ENCODE measurements around the gene LRMDA.

Gene LRMDA

DNA sequence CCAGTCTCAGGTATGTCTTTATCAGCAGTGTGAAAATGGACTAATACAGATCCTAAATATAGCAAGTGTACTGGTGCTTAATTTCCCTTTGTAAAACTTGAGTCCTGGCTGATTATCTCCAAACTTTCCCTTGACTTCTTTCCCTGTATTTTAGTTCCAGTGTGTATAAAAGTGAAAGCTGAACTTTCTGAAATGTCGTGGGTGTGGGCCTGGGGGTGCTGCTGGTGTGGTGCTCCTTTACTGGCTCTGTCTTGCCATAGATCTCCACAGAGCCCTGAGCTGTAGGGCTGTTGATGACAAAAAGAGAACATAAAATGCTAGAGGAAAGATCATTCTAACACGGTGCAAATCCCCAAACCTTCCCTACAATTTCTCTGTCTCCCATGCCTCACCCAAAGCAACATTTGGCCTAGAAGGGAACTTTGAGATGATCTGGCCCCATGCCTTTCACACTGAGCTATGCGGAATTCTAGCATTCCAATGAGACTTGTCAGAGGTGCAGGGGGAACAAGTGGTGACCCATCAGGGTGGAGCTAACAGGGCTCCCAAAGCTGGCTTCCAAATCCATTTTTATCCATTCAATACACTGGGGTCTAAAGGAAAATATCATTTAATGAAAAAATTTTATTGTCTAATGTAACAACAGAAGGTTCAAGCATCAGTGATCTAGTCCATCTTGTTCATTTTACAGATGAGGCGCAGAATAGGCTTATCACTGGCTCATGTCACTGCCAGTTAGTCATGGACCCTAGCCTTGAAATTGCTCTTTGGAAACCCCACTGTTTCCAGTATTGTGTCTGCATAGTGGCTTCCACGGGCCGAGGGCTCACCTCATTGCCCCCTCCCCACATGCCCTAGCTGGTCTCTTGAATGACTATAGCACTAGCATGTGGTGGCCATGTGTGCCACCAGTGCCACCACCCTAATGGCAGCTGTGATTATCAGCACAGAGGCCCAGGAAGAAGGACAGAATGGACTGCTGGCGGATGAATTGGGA, 1000.9 kb downstream of the LRMDA start:
- TF ChIP-seq, protein P1, sequence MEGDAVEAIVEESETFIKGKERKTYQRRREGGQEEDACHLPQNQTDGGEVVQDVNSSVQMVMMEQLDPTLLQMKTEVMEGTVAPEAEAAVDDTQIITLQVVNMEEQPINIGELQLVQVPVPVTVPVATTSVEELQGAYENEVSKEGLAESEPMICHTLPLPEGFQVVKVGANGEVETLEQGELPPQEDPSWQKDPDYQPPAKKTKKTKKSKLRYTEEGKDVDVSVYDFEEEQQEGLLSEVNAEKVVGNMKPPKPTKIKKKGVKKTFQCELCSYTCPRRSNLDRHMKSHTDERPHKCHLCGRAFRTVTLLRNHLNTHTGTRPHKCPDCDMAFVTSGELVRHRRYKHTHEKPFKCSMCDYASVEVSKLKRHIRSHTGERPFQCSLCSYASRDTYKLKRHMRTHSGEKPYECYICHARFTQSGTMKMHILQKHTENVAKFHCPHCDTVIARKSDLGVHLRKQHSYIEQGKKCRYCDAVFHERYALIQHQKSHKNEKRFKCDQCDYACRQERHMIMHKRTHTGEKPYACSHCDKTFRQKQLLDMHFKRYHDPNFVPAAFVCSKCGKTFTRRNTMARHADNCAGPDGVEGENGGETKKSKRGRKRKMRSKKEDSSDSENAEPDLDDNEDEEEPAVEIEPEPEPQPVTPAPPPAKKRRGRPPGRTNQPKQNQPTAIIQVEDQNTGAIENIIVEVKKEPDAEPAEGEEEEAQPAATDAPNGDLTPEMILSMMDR (IDR thresholded peaks at IDR 0.05; ENCODE audit: low read depth, low read length) = no peak
- DNase-seq (ENCODE audit: extremely low read depth, low read depth) = peak; percentile 45

DNA sequence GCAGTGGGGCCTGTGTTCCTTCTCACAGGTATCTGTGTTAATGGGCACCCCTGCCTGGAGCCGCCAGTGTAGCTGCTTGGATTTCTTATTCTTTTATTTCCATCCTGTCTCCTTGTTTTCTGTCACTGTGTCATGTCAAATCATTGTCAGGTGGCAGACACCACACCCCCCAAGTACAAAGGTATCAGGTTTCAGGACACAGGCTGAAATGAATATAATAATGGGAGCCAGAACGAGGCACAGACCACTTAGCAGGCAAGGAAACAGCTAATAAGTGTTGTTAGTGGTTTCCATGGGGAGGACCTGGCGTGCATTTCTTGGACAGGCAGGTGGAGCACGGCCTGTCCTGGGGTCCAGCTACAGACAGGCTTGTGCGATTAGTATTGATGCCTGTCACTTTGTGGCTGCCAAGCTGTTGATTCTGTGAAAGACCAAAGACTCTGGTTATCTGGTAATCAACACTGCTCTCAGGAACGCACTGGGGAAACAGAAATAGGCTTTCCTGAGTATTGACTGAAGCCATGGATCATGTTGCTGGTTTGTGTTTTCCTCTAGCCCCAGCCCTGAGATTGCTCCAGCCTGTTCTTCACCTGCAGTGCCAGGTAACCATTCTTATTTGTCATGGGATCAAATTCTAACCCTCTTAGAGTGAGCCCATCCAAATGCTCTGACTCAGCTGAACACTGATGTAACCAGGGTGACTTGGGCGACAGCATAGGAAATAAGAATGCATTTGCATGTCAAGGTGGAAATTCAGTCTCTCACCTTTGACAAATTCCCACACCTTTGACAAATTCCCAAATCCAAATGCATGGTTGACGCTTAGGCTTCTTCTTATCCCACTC, 1002.0 kb downstream of the LRMDA start:
- TF ChIP-seq, protein P1 (IDR thresholded peaks at IDR 0.05; ENCODE audit: low read depth, low read length) = no peak
- DNase-seq (ENCODE audit: extremely low read depth, low read depth) = no peak

DNA sequence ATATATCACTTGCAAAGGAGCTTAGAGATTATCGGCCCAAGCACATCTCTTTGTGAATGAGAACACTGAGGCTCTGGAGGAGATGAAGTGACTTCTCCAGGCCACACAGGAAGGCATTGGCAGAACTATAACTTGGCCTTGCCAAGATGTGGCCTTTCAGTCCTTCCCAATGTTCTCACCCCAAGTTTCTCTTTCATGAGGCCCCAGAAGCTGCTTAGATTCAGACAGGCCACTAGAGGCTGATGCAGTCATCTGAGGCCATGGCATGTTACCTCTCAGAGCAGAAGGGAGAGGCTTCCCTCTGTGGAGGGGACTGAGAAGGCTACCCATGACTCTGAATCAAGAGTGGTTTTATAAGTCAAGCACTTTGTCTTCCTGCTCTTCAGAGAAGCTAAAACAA, 1003.7 kb downstream of the LRMDA start:
- TF ChIP-seq, protein P1 (IDR thresholded peaks at IDR 0.05; ENCODE audit: low read depth, low read length) = no peak
- no peak for DNase-seq (ENCODE audit: extremely low read depth, low read depth)

DNA sequence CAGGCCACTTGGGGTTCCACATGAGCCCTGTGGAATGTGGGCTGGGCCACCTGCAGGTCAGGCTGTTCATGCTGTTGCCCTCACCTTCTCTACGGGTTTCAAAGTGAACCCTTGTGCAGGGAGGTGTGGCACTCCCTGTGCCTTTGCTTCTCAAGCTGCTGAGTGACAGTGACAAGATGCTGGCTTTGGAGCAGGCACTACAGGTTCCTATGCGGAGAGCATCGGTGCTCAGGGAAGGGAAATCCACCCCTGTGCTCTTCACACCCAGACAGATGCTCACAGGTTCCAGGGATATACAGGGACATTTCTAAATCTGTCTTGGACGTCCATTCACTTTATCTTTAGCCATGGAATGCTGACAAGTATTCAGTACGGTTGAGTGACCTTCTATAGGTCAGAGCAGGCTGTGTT, 1005.0 kb downstream of the LRMDA start:
- TF ChIP-seq, protein P1 (IDR thresholded peaks at IDR 0.05; ENCODE audit: low read depth, low read length) = no peak

DNA sequence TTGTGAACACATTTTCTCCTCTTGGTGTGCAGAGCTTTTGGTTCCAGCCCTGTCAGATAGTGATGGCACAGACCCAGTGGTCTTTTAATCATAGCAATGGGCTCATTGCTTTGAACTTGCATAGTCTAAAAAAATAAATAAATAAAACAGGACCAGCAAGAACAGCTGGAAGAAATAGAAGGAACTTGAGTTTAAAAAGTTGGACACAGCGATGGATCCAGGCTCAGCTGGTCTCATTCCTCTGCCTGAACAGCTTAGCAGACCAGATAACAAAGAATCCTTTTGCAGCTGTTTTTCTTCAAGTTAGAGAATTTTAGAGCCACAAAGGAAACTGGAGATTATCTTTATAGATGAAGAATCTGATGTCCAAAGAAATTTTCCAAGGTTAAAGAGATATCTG, 1005.6 kb downstream of the LRMDA start:
- TF ChIP-seq, protein P1 (IDR thresholded peaks at IDR 0.05; ENCODE audit: low read depth, low read length) = no peak
- DNase-seq (ENCODE audit: extremely low read depth, low read depth) = no peak

More for the DNA sequence above, 1005.0 kb downstream of the LRMDA start:
- DNase-seq (ENCODE audit: extremely low read depth, low read depth) = no peak

DNA sequence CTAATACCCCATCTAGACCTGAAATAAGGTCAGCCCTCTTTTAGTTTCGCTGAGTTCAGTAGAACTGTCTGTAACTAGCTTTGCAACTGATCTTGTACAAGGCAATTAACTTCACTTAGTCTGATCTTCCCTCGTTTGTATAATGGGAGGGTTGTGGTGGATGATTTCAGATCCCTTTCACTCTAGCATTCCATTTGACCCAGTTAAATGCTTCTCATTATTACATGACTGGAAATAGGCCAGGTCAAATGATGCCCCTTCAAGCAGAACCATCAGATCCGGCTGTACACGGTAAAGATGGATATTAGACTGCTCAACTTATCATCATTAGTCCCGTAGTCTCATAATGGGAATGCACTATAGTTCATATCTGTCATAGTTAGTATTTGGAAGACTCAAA, 1009.0 kb downstream of the LRMDA start:
- TF ChIP-seq, protein P1 (IDR thresholded peaks at IDR 0.05; ENCODE audit: low read depth, low read length) = no peak
- DNase-seq (ENCODE audit: extremely low read depth, low read depth) = no peak

Data from AG09319 (cell line).